KG1 (cell line): ENCODE measurements around the gene LDLRAD4.
"Not testable (repeated sequence)": the region's sequence is repeated elsewhere in the genome, so short reads cannot be mapped to it uniquely, and the experiment has no call there.

Experiments used
- DNase-seq: peaks from one replicate; lab custom pipeline; 2025; lab: John Stamatoyannopoulos, UW

Gene LDLRAD4

GRCh38 chr18:13464432-13465123 is 246.0 kb downstream of the LDLRAD4 start:
- peak; percentile 70 for DNase-seq

DNA sequence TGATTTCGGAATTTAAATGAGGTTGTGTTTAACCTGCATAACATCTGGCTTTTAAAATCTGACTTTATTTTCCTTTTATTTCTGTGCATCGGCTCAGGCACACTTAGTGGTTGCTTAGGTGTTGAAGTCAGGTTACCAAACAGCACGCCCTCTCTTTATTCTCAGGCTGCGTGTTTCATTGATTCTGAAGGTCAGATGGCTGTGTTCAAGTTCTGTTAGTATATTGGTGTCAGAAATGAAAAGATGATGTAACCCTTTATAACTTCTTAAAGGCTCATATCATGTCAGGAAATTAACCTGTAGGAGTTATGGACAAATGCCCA is 246.5 kb downstream of the LDLRAD4 start:
- DNase-seq, result no peak

GRCh38 chr18:13465476-13465875 is 246.9 kb downstream of the LDLRAD4 start:
- DNase-seq, result peak; percentile 74

DNA sequence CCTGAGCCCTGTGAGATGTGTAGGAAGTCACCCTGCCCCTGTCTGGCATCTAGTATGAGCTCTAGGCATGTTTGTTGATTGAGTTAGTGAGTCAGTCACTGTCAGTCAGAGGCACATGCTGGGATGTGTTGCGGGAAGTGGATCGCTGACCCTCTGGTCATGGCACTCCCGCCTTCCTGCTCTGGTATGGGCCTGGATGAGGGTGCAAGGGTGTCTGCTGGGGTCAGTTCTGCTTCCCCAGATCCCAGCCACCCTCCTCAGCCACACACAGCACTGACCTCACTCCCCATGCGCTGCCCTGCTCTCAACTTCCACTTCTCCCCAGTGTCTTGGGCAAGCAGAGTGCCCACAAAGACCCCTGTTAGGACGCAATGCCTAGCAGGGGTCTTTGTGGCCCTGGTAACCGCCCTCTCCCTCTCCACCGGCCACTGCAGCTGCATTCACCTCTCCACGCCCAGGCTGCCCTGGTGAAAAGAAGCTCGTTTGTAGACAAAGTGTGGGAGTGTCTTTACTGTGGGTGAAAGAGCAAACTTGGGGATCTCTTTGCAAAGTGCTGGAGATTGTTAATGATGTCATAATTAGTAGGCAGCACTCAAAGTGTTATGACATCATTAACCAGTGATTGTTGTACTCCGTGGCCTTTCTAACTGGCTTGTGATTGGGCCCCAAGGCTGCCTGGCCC is 252.1 kb downstream of the LDLRAD4 start:
- DNase-seq, result no peak

GRCh38 chr18:13471198-13471845 is 252.8 kb downstream of the LDLRAD4 start:
- DNase-seq, result no peak

- DNase-seq, result no peak
Observed at GRCh38 chr18:13471971-13472628, 253.5 kb downstream of the LDLRAD4 start.

GRCh38 chr18:13473751-13474150 is 255.2 kb downstream of the LDLRAD4 start:
- no peak for DNase-seq

GRCh38 chr18:13474336-13474735 is 255.8 kb downstream of the LDLRAD4 start:
- DNase-seq, result no peak

- DNase-seq, result no peak
Observed at GRCh38 chr18:13474907-13475545, 256.5 kb downstream of the LDLRAD4 start.

GRCh38 chr18:13476312-13476711 is 257.8 kb downstream of the LDLRAD4 start:
- not testable (repeated sequence) for DNase-seq

- DNase-seq, result no peak
Observed at GRCh38 chr18:13477147-13477683, 258.7 kb downstream of the LDLRAD4 start.

- DNase-seq, result no peak
Observed at GRCh38 chr18:13480571-13481255, 262.2 kb downstream of the LDLRAD4 start.

- no peak for DNase-seq
Observed at GRCh38 chr18:13481331-13481730, 262.8 kb downstream of the LDLRAD4 start.

DNA sequence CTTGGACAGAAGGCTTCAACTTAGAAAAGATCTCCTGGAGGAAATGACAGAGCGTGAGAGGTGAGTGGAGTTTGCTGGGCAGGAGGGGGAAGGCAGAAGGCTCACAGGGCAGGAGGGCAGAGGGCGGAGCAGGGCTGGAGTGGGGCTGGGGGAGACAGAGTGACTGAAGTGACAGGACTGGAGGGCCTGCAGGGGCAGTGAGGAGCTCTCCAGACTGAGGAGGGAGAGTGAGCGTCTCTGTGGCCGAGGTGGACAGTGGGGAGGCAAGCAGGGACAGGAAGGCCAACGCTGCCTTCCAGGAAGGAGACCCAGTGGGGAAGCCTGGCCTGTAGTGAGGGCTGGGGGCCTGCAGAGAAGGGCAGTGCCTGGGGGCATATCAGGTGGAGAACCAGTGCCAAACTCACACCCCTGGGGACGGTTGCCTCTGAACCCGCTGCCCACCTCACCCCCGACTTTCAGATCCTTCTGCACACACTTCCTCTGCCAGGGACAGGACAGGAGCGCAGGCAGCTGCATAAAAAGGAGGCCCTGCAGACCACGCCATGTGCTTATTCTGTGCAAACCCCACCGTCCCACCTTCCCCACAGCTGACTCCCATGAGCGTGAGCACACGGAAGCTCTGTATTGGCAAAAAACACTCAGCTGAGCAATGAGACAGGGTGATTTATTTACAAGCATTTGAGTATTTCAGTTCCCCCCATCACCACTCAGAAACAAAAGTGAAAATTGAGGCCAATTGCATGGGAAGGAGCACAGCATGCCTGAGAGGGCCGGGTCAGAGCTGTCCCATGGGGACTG is 263.5 kb downstream of the LDLRAD4 start:
- DNase-seq, result no peak

DNA sequence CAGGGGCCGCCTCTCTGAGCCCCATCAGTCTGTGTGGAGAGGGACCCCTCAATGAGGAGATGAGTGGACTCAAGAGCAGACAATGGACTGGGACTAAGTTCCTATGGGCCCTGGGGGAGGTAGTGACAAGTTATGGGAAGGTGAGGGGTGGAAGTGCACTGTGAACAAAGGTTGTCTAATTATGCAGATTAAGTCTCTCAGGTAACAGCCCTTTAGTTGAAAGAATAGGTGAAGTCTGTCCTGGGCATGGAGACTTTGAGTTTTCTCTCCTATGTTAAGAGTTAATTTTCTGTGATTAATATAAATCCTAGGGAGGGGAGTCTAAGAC is 264.0 kb downstream of the LDLRAD4 start:
- DNase-seq, result no peak

- DNase-seq, result no peak
Observed at GRCh38 chr18:13483316-13484270, 265.0 kb downstream of the LDLRAD4 start.

- no peak for DNase-seq
Observed at GRCh38 chr18:13485182-13485581, 266.6 kb downstream of the LDLRAD4 start.

DNA sequence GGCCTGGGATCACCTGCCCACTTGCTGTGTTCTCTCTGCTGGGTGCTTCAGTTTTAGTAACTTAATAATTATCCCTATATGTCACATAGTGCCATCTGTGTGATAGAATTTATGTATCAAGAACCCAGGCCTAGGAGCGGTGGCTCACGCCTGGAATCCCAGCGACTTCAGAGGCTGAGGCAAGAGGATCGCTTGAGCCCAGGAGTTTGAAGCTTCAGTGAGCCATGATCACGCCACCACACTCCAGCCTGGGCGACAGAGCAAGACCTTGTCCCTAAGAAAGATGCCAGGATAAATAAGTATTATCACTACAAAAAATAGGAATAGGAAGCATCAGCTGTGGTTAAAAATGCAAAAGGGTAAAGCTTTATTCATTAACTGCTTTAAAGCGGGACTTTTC is 267.0 kb downstream of the LDLRAD4 start:
- no peak for DNase-seq

GRCh38 chr18:13486284-13486683 is 267.7 kb downstream of the LDLRAD4 start:
- DNase-seq, result no peak

- no peak for DNase-seq
Observed at GRCh38 chr18:13486686-13487085, 268.1 kb downstream of the LDLRAD4 start.
